CD8-positive, alpha-beta memory T cell (primary cell): Measurements from ENCODE around the gene ANKDD1A. TPM values are rescaled to one million over a fixed set of nuclear protein-coding genes. Genes with fewer than 3 reads are reported as not detected.

Source experiments
- CTCF ChIA-PET: fragments of 350-600 bp; sonication (Branson Sonifier 250); formaldehyde crosslinking; loops from one replicate; lab custom pipeline; 2021; ENCODE audit warnings: antibody characterized with exemption; lab: Charles Lee
- POLR2A ChIA-PET: fragments of 350-600 bp; sonication (Branson Sonifier 250); formaldehyde crosslinking; loops from one replicate; lab custom pipeline; 2021; ENCODE audit warnings: antibody characterized with exemption; lab: Charles Lee
- DNase-seq, 5 donors: peaks; one replicate each; pipeline versions ENCODE4 v3.0.0 to v3.0.0-alpha.2; 2020 to 2022; ENCODE audit warnings: mixed read lengths in 1 of 5
- H3K27ac ChIP-seq: one replicate; pipeline ENCODE4 v1.7.0; 2013; ENCODE audit warnings: low read depth, mild to moderate bottlenecking, low read length, moderate library complexity
- H3K27me3 ChIP-seq: 2 replicates; pipeline ENCODE4 v1.7.0; 2013; ENCODE audit warnings: low read length, mild to moderate bottlenecking; ENCODE audit not compliant: insufficient read depth, poor library complexity, severe bottlenecking
- H3K36me3 ChIP-seq: 2 replicates; pipeline ENCODE4 v1.7.0; 2013; ENCODE audit warnings: mild to moderate bottlenecking, low read length, moderate library complexity; ENCODE audit not compliant: insufficient read depth
- H3K4me1 ChIP-seq: 2 replicates; pipeline ENCODE4 v1.7.0; 2013; ENCODE audit warnings: mild to moderate bottlenecking, low read length, moderate library complexity; ENCODE audit not compliant: insufficient read depth
- H3K4me3 ChIP-seq: 2 replicates; pipeline ENCODE4 v1.7.0; 2013; ENCODE audit warnings: mild to moderate bottlenecking, low read length
- H3K9me3 ChIP-seq: 2 replicates; pipeline ENCODE4 v1.7.0; 2013; ENCODE audit warnings: mild to moderate bottlenecking, low read length
- H3K27ac Mint-ChIP-seq, 8 donors: one replicate each; pipeline ENCODE4 v1.8.0; 2020 to 2021; ENCODE audit warnings: mixed read lengths in 8 of 8, mild to moderate bottlenecking in 6 of 8, inconsistent platforms in 3 of 8, moderate library complexity in 3 of 8
- H3K27me3 Mint-ChIP-seq, 2 donors: one replicate each; pipeline ENCODE4 v1.8.0; 2020 to 2021; ENCODE audit warnings: mixed read lengths in 2 of 2, mild to moderate bottlenecking in 1 of 2, moderate library complexity in 1 of 2
- H3K36me3 Mint-ChIP-seq, 3 donors: one replicate each; pipeline ENCODE4 v1.8.0; 2020 to 2021; ENCODE audit warnings: mixed read lengths in 3 of 3, inconsistent platforms in 1 of 3, mild to moderate bottlenecking in 1 of 3
- H3K4me1 Mint-ChIP-seq, 3 donors: one replicate each; pipeline ENCODE4 v1.8.0; 2020 to 2021; ENCODE audit warnings: mixed read lengths in 3 of 3, inconsistent platforms in 1 of 3, mild to moderate bottlenecking in 1 of 3
- H3K4me3 Mint-ChIP-seq, 7 donors: one replicate each; pipeline ENCODE4 v1.8.0; 2020 to 2021; ENCODE audit warnings: mixed read lengths in 7 of 7, mild to moderate bottlenecking in 6 of 7, moderate library complexity in 4 of 7, inconsistent platforms in 2 of 7
- H3K9me3 Mint-ChIP-seq, 5 donors: one replicate each; pipeline ENCODE4 v1.8.0; 2020 to 2022; ENCODE audit warnings: mixed read lengths in 5 of 5, mild to moderate bottlenecking in 3 of 5, moderate library complexity in 2 of 5, inconsistent platforms in 1 of 5
- polyA plus RNA-seq: library from polyadenylated mRNA; unstranded; fragments of 300-500 nt; fragmentation: Illumina TruSeq; gene quantifications from one replicate; pipeline ENCODE4 v1.2.3, GENCODE V29; 2021
- total RNA-seq, 2 experiments: library from RNA; stranded (reverse); gene quantifications; one replicate each; pipeline ENCODE4 v1.2.3, GENCODE V29; 2021

Gene ANKDD1A
- total and polyA plus RNA-seq, 3 experiments from 2014 or later, result 2.4 to 3.0 (median 3.0) TPM

DNA sequence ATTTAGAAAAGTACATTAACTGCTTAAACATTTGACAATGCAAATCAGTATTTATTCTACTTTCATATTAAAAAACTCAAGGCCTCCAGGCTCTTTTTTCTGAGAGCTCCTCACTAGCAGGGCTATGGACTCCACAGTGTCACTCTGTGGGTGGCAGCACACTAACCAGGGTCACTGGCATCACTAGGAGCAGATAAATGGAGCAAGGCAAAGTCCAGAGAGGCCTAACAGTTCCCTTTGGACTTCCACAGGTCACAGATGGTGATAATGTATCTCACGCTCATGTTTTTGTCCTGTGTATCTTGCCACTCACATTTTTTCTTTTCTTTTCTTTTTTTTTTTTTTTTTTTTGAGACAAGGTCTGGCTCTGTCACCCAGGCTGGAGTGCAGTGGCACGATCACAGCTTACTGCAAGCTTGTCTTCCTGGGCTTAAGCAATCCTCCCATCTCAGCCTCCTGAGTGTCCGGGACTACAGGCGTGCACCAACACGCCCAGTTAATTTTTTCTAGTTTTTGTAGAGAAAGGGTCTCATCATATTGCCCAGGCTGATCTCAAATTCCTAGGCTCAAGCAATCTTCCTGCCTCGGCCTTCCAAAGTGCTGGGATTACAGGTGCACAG lies 70.2 kb downstream of the ANKDD1A start:
- no peaks in the 10 kb centered on the region for H3K27me3 ChIP-seq
- H3K36me3 ChIP-seq, result peaks cover 10% of the 10 kb centered on the region
- POLR2A ChIA-PET, result no interaction called here

DNA sequence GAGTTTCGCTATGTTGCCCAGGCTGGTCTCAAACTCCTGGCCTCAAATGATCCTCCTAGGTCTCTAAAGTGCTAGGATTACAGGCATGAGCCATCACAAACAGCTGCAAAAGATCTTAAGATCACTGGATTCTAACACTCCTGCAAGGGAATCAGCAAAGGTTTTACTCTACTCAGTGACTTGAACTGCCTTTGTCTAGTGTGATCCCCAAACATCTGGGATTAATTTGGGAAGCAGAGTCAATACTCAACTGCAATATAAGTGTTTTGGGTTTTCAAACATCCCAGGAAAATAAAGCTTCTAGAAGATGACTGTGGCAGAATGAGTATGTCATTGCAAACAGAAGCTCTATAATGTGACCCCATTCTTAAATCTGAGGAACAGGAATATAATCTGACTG lies 70.8 kb downstream of the ANKDD1A start:
- no peak overlapping the region for H3K27ac ChIP-seq
- no peaks in the 10 kb centered on the region for H3K27me3 Mint-ChIP-seq
- peaks cover 8% of the 10 kb centered on the region for H3K4me1 ChIP-seq
- H3K36me3 Mint-ChIP-seq, result peaks cover 3 to 51% (median 13%) of the 10 kb centered on the region in 3 donors
- CTCF ChIA-PET, result no interaction called here
- POLR2A ChIA-PET, result no interaction called here
- H3K9me3 Mint-ChIP-seq, result no peaks in the 10 kb centered on the region
- no peak for DNase-seq
- H3K27ac Mint-ChIP-seq, result peak overlapping the region in 1 of 8 donors; percentile 36
- H3K36me3 ChIP-seq, result peaks cover 10% of the 10 kb centered on the region
- no peak overlapping the region for H3K4me3 Mint-ChIP-seq
- H3K9me3 ChIP-seq, result no peaks in the 10 kb centered on the region
- peaks cover 24 to 37% (median 35%) of the 10 kb centered on the region in 3 donors for H3K4me1 Mint-ChIP-seq
- no peaks in the 10 kb centered on the region for H3K27me3 ChIP-seq
- H3K4me3 ChIP-seq, result no peak overlapping the region

More for the DNA sequence above, 70.2 kb downstream of the ANKDD1A start:
- Histone ChIP-seq H3K4me1 (peaks cover 8% of the 10 kb centered on the region), H3K27ac (no peak overlapping the region), H3K4me3 (no peak overlapping the region), H3K9me3 (no peaks in the 10 kb centered on the region)
- H3K36me3 Mint-ChIP-seq, result peaks cover 3 to 55% (median 15%) of the 10 kb centered on the region in 3 donors
- CTCF ChIA-PET, result no interaction called here
- H3K27me3 Mint-ChIP-seq, result no peaks in the 10 kb centered on the region
- peak overlapping the region in 1 of 8 donors; percentile 36 for H3K27ac Mint-ChIP-seq
- no peaks in the 10 kb centered on the region for H3K9me3 Mint-ChIP-seq
- H3K4me1 Mint-ChIP-seq, result peaks cover 19 to 32% (median 30%) of the 10 kb centered on the region in 3 donors
- no peak for DNase-seq
- peak overlapping the region in 1 of 7 donors; percentile 49 for H3K4me3 Mint-ChIP-seq

DNA sequence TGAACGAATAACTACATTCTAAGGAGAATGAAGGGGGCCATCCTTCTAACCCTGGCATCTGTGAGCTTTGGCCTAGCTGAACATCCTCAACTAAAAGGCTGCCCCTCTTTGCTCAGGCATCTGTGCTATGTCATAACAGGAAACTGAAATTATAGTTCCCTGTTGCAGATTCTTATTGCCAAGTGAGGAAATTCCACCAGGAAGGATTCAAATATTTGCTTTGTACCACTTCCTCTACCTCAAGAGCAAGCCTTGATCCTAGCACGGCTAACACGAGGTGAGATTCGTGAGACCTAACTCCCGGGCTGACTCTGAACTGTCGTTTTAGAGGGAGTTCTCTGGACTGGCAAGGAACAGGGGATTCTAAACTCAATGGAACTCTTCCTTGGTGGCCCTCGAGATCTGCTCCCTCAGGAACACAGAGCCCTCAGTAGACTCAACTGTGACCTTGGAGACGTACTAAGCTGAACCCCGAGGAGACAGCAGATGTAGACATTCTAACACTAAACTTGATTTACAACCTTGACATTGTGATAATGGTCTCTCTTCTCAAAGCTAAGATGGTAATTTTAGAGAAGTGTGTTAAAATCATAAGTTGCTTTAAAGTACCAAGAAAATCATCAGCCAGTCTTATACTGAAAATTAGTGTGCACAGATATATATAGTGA lies 73.8 kb downstream of the ANKDD1A start:
- Mint-ChIP-seq H3K4me1 (peaks cover 37 to 64% (median 56%) of the 10 kb centered on the region in 3 donors), H3K4me3 (peak overlapping the region in 1 of 7 donors; percentile 38), H3K27ac (peak overlapping the region in 3 of 8 donors; percentile 40 to 59 (median 42)), H3K27me3 (no peaks in the 10 kb centered on the region), H3K9me3 (no peaks in the 10 kb centered on the region), H3K36me3 (peaks cover 0 to 42% (median 5%) of the 10 kb centered on the region in 3 donors)
- POLR2A ChIA-PET, result no interaction called here
- no peak for DNase-seq
- Histone ChIP-seq H3K4me1 (peaks cover 24% of the 10 kb centered on the region), H3K27me3 (no peaks in the 10 kb centered on the region), H3K9me3 (no peaks in the 10 kb centered on the region), H3K27ac (no peak overlapping the region), H3K36me3 (peaks cover 4% of the 10 kb centered on the region), H3K4me3 (no peak overlapping the region)
- CTCF ChIA-PET, result no interaction called here

DNA sequence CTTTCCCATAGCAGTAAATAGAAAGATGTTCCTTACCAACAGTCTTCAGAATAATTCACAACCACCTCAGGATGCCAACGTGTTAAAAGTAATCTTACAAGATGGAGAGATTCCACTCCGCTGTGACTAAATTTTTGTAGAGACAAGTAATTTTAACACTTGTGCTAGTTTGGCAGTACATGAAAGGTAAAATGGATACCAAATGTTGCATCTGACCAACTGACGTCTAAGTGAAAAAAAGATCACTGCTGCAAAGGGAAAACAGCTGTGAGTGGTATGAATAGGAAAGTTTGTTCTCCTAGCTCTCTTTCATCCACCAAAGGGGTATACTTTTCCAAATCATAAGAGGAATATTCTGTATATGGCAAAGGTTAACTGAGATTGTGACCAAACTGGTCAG lies 75.4 kb downstream of the ANKDD1A start:
- Mint-ChIP-seq H3K27me3 (no peaks in the 10 kb centered on the region), H3K4me3 (peak overlapping the region in 4 of 7 donors; percentile 17 to 40 (median 30)), H3K4me1 (peaks cover 37 to 64% (median 60%) of the 10 kb centered on the region in 3 donors), H3K36me3 (peaks cover 0 to 32% (median 3%) of the 10 kb centered on the region in 3 donors), H3K27ac (peak overlapping the region in 3 of 8 donors; percentile 11 to 97 (median 14)), H3K9me3 (no peaks in the 10 kb centered on the region)
- POLR2A ChIA-PET, result no interaction called here
- Histone ChIP-seq H3K4me1 (peaks cover 24% of the 10 kb centered on the region), H3K27me3 (no peaks in the 10 kb centered on the region), H3K4me3 (no peak overlapping the region), H3K9me3 (no peaks in the 10 kb centered on the region), H3K27ac (no peak overlapping the region), H3K36me3 (no peaks in the 10 kb centered on the region)
- DNase-seq, result no peak
- CTCF ChIA-PET, result no interaction called here

DNA sequence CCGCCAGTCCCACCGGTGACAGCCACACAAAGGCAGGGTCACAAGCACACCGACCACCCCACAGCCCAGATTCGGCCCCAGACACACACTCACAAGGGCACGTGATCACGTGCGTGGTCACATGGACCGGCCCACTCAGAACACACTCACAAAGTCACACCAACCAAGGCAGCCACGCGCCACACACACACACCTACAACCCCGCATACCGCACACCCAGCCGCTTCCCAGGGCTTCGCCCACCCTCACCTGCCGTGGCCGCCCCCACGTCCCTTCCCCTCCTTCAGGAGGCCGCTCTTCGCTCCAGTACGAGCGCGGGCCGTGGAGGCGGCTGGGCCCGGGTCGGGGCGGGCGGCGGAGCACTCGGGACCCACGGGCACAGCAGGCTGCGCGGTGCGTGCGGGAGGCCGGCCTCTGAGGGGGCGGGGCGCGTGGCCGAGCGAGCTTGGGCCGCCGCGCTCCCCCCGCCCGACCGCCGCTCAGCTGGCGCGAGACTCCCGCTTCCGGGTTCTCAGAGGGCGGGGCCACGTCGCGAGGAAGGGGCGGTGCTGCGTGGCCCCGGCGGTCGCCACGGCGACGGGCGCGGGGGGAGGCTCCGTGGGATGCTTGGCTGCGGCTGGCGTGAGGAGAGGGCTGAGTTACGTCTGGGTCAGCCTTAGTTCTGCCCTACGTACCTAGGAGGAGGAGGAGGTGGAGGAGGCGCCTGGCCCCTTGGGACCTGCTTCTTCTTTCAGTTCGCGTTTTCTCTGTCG lies 77.9 kb downstream of the ANKDD1A start, which contains the start of gene SPG21:
SPG21 (minus strand) TSS at position 499 of the 752 bp plus-strand sequence. CDS start 6,345 bp downstream, outside the sequence.
- POLR2A ChIA-PET, result interaction anchor here (1.1 kb wide), 1 partner anchor 603 kb away, joined by 3 read pairs; no protein-coding TSS in a partner anchor
- H3K9me3 Mint-ChIP-seq, result no peaks in the 10 kb centered on the region
- H3K36me3 ChIP-seq, result no peaks in the 10 kb centered on the region

DNA sequence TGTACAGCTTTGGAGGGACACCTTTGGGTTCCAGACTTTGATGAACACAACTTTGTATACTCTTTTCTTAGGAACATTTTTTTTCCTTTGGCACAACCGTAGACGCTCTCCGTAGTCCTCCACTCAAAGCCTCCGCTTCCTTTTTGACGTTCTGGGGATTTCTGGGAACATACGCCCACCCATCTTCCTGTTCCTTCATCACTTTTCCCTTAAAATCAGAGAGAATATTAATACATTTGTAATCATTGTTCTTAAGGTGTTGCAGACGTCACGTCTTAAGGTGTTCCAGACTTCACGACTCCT lies 78.4 kb downstream of the ANKDD1A start:
- Mint-ChIP-seq H3K9me3 (no peaks in the 10 kb centered on the region), H3K27ac (peak overlapping the region; percentile 91 to 99 (median 95)), H3K27me3 (no peaks in the 10 kb centered on the region), H3K4me3 (peak overlapping the region; percentile 87 to 99 (median 97)), H3K36me3 (peaks cover 0 to 20% (median 3%) of the 10 kb centered on the region in 3 donors), H3K4me1 (peaks cover 31 to 53% (median 51%) of the 10 kb centered on the region in 3 donors)
- peak overlapping the region; percentile 95 for H3K4me3 ChIP-seq
- DNase-seq, result no peak
- ChIA-PET POLR2A (no interaction called here), CTCF (no interaction called here)
- H3K4me1 ChIP-seq, result peaks cover 19% of the 10 kb centered on the region
- peak overlapping the region; percentile 81 for H3K27ac ChIP-seq
- no peaks in the 10 kb centered on the region for H3K36me3 ChIP-seq
- H3K9me3 ChIP-seq, result no peaks in the 10 kb centered on the region
- H3K27me3 ChIP-seq, result no peaks in the 10 kb centered on the region

More for the DNA sequence above, 77.9 kb downstream of the ANKDD1A start, which contains the start of gene SPG21:
- peak; percentile 88 to 93 (median 90) for DNase-seq
- peak within 1 kb of the TSS; percentile 95 to 99 (median 97) for H3K27ac Mint-ChIP-seq
- H3K27ac ChIP-seq, result peak within 1 kb of the TSS; percentile 81
- peaks cover 0 to 20% (median 3%) of the 10 kb centered on the region in 3 donors for H3K36me3 Mint-ChIP-seq
- H3K4me3 Mint-ChIP-seq, result peak within 1 kb of the TSS; percentile 96 to 100 (median 98)
- no peaks in the 10 kb centered on the region for H3K9me3 ChIP-seq
- H3K4me1 Mint-ChIP-seq, result peaks cover 34 to 56% (median 54%) of the 10 kb centered on the region in 3 donors
- H3K4me1 ChIP-seq, result peaks cover 19% of the 10 kb centered on the region
- H3K4me3 ChIP-seq, result peak within 1 kb of the TSS; percentile 95
- H3K27me3 ChIP-seq, result no peaks in the 10 kb centered on the region
- CTCF ChIA-PET, result no interaction called here
- H3K27me3 Mint-ChIP-seq, result no peaks in the 10 kb centered on the region

DNA sequence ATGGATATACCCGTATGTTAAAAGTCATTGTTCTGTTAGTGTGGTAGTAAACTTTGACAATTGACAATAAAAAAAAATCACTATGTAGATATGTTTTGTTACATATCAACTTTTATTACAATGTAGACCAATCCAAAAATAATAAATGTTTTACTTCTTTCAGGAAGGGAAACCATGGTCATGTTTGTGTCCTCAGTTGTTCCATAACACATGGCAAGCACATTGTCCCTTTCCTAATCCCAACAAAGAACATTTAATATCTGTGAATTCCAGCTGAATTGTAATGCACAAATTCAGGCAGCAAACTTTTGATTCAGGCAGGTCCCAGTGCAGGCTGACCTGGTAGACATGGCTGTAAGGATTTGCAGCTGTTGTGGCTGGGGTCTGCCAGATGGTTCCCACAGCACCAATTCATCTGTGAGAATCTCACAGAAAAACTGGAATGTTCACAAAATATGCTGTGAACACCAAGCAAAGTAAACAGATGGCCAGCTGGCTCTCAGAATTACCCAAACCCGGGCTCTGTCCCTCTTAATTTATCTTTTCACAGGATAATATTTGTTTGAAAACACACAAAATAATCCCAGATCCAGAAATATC lies 79.9 kb downstream of the ANKDD1A start:
- Histone ChIP-seq H3K27ac (no peak overlapping the region), H3K4me1 (peaks cover 16% of the 10 kb centered on the region), H3K36me3 (no peaks in the 10 kb centered on the region), H3K9me3 (no peaks in the 10 kb centered on the region), H3K27me3 (no peaks in the 10 kb centered on the region), H3K4me3 (no peak overlapping the region)
- Mint-ChIP-seq H3K36me3 (peaks cover 0 to 16% (median 0%) of the 10 kb centered on the region in 3 donors), H3K27me3 (no peaks in the 10 kb centered on the region), H3K4me1 (peaks cover 23 to 42% (median 42%) of the 10 kb centered on the region in 3 donors), H3K9me3 (no peaks in the 10 kb centered on the region), H3K4me3 (peak overlapping the region in 5 of 7 donors; percentile 33 to 77 (median 52)), H3K27ac (peak overlapping the region in 3 of 8 donors; percentile 33 to 97 (median 44))
- POLR2A ChIA-PET, result no interaction called here
- CTCF ChIA-PET, result interaction anchor here (0.7 kb wide), 1 partner anchor 20 kb away, joined by 3 read pairs; no protein-coding TSS in a partner anchor
- DNase-seq, result no peak
